H1 (cell line): ENCODE measurements around the gene GPANK1. TPM values are rescaled to one million over a fixed set of nuclear protein-coding genes. Genes with fewer than 3 reads are reported as not detected.

Experiments used
- PHF8 ChIP-seq: fragments of 200-600 bp; sonication (generic); conservative IDR thresholded peaks from 2 replicates; pipeline ENCODE4 v1.7.1; 2012; ENCODE audit warnings: low read depth, mild to moderate bottlenecking, inconsistent platforms, low read length, moderate library complexity
- RAD21 ChIP-seq, 2 experiments: IDR thresholded peaks in 1 of 2; conservative IDR thresholded peaks in 1 of 2; 2 replicates each; pipeline ENCODE4 v1.6.1; 2011; ENCODE audit warnings: low read depth in 2 of 2, low read length in 2 of 2, improper control_type of control experiment in 1 of 2, inconsistent platforms in 1 of 2, mild to moderate bottlenecking in 1 of 2, moderate library complexity in 1 of 2
- polyA plus RNA-seq, 7 experiments: library from polyadenylated mRNA; depleted of rRNA in 3 of 7; stranded (reverse) in 5 of 7; unstranded in 2 of 7; fragments of >200 nt in 5 of 7; fragments of 200-250 nt in 2 of 7; gene quantifications; 1 replicate in 5 of 7; 2 replicates in 1 of 7; 4 replicates in 1 of 7; pipeline versions ENCODE4 v1.2.1 to v1.2.3, GENCODE V29; 2011 to 2013; ENCODE audit warnings: missing spikeins in 2 of 7, mixed read lengths in 2 of 7
- total RNA-seq: library from RNA; stranded (reverse); fragmentation: NEBNext Ultra II Directional; extraction: Animal tissue kit (Norgen Biotek cat#: 25700); gene quantifications from 2 replicates; pipeline ENCODE4 v1.2.1, GENCODE V29; 2021

GPANK1 gene
- total and polyA plus RNA-seq, 2 of the 8 experiments (the other 6 are each of a cell fraction or from before 2014, with no cell fraction given): 24.5 to 30.2 TPM

DNA sequence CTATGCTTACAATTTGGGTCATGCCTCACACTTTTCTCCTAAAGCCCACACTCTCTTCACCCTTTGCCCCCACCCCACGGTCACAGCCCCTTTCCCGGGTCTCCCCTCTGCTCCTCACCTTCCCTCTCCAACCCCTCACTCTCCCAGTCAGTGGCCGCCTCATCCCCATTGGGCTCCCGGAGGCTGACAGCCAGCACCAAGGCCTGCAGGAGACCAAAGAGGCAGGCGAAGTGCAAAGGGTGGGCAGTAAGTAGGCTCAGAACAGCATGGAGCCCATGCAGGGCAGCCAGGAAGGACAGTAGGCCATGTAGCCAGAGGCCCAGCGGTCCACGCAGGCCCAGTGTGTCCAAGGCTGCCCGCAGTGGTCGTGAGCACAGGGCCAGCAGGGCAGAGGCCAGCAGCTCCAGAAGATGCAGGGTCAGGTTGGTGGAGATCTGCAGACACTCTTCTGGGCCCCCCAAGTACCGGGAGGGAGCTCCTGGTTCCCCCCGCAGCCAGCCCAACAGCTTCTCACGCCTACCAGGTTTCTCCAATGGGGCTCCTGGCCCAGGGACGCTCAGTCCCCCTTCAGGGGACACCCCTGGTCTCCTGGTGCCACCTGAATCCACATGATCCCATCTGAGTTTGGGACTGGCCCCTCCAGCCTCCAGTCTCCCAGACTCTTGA, 5.7 kb downstream of the GPANK1 start (continued):
- TF ChIP-seq PHF8: no peak
- no peak for TF ChIP-seq RAD21 (IDR thresholded peaks at IDR 0.05 in 1 of 2, conservative IDR thresholded peaks at IDR 0.05 in 1 of 2; ENCODE audit: low read depth in 2 of 2, low read length in 2 of 2)
